Fibroblast of mammary gland (primary cell): ENCODE measurements around the gene GAS6.

Source experiments
- DNase-seq: peaks from one replicate; pipeline ENCODE4 v3.0.0-alpha.2; 2010; ENCODE audit warnings: low read depth
- H3K4me3 ChIP-seq: 2 replicates; pipeline ENCODE4 v1.5.1; 2011; ENCODE audit warnings: low read depth, mild to moderate bottlenecking, low read length, moderate library complexity; ENCODE audit not compliant: control insufficient read depth
- TF ChIP-seq, protein P1 (sequence below): conservative IDR thresholded peaks from 2 replicates; pipeline ENCODE4 v1.5.1; 2011; ENCODE audit warnings: low read depth, low read length, inconsistent platforms; ENCODE audit not compliant: control insufficient read depth, insufficient read depth

GAS6 gene

DNA sequence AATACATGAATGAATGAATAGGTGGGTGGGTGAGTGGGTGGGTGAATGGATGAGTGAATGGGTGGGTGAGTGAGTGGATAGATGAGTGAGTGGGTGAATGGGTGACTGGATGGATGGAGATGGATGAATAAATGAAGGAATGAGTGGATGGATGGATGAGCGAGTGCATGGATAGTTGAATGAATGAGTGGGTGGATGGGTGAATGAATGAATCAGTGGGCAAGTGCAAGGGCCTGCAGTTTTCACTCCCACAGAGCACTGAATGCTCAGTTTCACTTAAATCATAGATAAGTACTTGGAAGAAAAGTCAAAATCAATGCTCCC is 12.4 kb downstream of the GAS6 start:
- TF ChIP-seq, protein P1, sequence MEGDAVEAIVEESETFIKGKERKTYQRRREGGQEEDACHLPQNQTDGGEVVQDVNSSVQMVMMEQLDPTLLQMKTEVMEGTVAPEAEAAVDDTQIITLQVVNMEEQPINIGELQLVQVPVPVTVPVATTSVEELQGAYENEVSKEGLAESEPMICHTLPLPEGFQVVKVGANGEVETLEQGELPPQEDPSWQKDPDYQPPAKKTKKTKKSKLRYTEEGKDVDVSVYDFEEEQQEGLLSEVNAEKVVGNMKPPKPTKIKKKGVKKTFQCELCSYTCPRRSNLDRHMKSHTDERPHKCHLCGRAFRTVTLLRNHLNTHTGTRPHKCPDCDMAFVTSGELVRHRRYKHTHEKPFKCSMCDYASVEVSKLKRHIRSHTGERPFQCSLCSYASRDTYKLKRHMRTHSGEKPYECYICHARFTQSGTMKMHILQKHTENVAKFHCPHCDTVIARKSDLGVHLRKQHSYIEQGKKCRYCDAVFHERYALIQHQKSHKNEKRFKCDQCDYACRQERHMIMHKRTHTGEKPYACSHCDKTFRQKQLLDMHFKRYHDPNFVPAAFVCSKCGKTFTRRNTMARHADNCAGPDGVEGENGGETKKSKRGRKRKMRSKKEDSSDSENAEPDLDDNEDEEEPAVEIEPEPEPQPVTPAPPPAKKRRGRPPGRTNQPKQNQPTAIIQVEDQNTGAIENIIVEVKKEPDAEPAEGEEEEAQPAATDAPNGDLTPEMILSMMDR: no peak
- DNase-seq: no peak
- no peak overlapping the region for H3K4me3 ChIP-seq

DNA sequence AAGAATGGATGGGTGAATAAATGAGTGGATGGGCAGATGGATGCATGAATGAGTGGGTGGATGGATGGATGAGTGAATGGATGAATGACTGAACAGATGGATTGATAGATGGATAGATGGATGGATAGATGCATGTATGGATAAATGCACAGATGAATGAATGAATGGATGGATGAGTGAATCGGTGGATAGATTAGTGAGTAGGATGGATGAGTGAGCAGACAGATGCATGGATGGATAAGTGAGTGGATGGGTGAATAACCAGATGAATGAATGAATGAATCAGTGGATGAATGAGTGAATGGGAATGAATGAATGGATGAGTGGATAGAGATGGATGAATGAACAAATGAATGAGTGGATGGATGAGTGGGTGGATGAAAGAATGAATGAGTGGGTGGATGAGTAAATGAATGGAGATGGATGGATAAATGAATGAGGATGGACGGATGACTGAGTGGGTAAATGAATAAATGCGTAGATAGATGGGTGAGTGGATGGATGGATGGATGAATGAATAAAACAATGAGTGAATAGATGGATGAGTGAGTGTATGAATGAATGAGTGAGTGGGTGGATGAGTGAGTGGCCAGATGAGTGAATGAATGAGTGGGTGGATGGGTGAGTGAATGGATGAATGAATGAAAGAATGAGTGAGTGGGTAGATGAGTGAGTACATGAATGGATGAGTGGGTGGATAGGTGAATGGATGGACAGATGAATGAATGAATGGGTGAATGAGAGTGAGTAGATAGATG is 13.0 kb downstream of the GAS6 start:
- no peak overlapping the region for H3K4me3 ChIP-seq
- TF ChIP-seq, protein P1: no peak
- DNase-seq: no peak

DNA sequence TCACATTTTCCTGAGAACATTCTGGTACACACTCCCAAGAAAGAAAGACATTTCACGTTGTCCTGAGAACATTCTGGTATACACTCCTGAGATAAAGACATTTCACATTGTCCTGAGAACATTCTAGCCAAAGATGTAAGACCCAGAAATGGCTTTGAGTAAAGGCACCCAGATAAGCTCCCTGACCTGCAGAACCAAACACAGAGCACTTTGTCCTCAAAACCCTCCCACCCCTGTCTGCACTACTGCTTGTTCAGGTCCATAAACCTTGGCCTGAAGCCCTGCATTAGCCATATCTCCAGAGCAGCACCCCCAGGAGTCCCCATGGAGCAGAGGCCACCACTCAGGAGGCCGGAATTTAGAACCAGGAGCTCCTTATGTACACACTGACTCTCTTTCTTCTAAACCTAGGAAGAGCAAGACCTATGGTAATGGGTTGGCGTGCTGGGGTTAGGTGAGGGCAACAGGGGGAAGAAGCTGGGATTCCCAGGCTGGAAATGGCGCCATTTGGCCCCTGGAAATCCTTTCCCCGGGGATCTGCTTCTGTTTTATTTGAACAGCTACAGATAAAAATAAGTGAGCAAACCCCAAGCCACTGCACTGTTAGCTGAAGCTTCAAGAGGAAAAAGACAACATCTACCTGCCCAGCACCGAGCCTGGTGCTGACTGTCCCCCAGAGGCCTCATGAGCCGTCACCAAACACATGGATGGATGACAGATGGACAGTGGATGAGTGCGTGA is 13.7 kb downstream of the GAS6 start:
- no peak for DNase-seq

DNA sequence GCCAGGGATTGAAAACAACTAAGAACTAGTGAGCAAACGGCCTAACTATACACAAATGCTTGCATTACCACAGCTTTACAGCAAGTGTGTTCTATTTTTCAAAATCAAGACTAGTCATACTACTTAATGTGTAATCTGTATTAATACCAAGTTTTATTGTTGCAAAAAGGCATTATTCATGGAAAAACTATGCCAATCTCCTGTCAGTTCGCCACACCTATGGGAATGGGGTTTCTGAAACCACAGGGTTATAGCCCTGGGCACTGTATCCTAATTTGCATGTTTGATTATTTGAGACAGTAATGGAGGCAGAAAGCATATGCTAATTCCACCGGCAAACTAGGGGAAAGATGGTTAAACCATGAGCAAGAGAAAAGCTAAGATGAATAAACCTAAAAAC is 14.3 kb downstream of the GAS6 start:
- H3K4me3 ChIP-seq: no peak overlapping the region
- TF ChIP-seq, protein P1: no peak
- no peak for DNase-seq

More for the DNA sequence above, 13.7 kb downstream of the GAS6 start:
- H3K4me3 ChIP-seq: no peak overlapping the region
- TF ChIP-seq, protein P1: no peak

DNA sequence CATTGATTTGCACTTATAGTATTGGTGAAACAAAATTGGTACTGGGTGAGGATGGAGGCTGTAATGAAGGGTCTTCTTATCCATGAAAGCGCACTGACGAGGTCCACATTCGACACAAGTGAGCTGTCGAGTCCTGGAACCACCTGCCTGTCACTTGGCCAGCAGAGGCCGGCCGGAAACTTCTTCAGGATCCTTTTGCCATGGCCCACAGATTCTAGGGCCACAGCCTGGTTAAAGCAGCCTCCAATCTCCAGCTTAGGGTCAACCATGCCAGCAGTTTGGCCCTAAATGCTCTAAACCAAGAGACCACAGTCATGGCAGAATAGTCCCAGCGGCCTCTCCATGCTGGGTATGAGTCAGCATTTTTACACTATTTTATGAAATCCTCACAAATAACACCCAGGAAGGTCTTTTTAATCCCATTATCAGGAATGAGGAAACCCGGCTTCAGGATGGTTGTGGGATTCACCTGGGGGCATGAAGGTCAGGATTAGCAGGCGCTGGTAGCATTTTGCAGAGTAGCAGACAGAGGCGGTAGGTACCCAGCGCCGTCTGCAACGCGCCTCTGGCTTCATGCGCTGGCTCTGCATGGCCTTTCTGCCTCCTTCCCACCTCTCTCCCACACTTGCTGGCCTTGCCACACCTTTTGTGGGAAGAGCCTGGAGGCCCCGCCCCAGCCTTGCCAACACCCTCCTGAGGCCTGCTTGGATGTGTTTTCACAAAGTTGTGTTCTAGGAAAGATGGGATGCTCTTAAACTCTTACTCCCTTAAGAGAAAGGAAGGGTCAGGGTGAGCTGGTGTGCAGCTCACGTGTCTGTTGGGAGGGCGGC is 15.2 kb downstream of the GAS6 start:
- TF ChIP-seq, protein P1: no peak
- DNase-seq: no peak
- no peak overlapping the region for H3K4me3 ChIP-seq

DNA sequence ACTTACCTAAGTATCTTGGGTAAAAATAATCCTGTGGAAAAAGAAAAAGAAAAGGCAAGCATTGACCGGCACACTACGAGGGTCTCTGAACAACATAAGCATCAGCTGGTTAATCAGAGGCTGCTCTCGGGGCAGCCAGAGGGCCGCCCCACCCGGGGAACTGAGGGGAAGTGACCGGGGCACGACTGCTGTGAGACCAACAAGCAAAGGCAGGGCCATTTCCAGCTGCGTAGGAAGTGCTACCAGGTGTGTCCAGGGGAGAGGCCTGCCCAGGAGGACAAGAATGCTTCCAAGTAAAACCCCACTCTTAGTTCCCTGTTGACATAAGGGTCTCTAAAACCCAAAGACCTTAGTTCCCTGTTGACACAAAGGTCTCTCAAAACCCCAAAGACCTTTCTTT is 15.9 kb downstream of the GAS6 start:
- no peak overlapping the region for H3K4me3 ChIP-seq
- no peak for DNase-seq
- TF ChIP-seq, protein P1: no peak
